GM21825 (cell line): ENCODE data around the gene STK32B.

Source experiments
- ATAC-seq: cut with Tn5 transposase; IDR thresholded peaks from one replicate; pipeline ENCODE4 v1.9.1; 2021; ENCODE audit warnings: mild to moderate bottlenecking, moderate library complexity; ENCODE audit not compliant: unreplicated experiment

STK32B gene

DNA sequence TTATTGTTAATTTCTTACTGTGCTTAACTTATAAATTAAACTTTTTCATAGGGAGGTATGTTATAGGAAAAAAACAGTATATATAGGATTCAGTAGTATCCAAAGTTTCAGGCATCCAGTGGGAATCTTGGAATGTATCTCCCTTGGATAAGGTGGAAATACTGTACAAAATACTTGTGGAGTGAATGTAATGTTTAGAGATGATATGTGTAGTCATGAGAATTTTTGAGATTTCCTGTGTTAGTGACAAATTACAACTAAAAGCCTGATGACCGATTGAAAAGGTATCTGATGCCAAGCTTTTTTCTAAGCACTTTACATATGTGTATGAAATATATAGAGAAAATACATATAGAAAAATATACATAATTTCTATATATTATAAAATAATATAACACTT, 69.2 kb downstream of the STK32B start:
- no peak for ATAC-seq

DNA sequence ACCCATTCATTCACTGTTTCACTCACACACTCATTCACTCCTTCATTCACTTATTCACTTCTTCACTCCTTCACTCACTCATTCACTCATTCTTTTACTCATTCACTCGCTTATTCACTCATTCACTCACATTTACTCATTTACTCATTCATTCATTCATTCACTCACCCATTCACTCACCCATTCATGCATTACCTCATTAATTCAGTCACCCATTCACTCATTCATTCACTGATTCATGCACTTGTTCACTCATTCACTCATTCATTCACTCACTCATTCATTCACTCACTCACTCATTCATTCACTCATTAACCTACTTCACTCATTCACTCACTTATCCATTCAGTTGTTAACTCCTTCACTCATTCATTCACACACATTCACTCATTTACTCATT, 70.8 kb downstream of the STK32B start:
- ATAC-seq, result no peak

- no peak for ATAC-seq
Observed at GRCh38 chr4:5124876-5125275, 73.6 kb downstream of the STK32B start.

GRCh38 chr4:5125321-5125720, 74.0 kb downstream of the STK32B start:
- ATAC-seq, result no peak

DNA sequence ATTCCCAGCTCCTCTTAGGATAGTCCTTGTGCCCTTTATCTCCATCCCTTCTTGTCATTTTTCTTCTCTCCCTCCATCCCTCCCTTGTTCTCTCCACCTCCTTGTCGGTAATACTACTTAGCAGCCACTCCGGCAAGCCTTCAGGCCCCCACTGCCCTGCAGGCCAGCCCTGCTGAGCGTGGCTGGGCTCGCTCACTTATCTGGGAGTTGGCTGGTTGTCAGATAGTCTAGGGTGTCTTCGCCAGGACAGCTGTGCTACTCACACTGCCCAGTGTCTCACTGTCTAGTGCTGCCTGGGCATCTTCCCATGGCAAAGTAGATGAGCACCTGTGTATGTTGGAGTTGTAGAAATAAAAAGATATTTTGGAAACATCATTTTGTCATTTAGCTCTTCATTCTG, 75.0 kb downstream of the STK32B start:
- ATAC-seq, result no peak

DNA sequence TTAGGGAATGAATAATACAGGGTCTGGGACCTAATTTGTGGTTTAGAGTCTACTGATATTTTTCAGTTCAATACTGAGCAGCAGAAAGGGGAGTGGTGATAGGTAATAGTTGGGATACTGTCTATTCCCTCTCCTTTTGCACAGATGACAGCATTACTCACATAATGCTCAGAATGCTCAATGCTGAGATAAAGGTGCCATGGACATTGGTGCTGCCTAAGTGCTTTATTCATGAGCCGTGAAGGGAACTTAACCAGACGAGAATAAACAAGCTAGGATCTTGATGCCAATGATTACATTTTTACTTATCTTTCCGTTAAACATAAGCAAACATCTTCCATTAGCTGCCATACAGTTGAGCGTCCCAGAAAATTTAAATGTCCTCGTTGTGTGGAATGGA, 75.6 kb downstream of the STK32B start:
- no peak for ATAC-seq

DNA sequence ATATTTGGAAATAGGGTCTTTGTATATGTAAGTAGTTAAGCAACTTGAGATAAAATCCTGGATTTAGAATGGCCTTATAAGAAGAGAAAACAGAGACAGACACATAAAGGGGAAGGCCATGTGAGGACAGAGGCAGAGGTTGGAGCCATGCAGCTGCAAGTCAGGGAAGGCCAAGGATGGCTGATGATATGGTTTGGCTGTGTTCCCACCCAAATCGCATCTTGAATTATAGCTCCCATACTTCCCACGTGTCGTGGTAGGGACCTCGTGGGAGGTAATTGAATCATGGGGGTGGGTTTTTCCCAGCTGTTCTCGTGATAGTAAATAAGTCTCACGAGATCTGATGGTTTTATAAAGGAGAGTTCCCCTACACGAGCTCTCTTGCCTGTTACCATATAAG, 76.3 kb downstream of the STK32B start:
- ATAC-seq, result no peak

DNA sequence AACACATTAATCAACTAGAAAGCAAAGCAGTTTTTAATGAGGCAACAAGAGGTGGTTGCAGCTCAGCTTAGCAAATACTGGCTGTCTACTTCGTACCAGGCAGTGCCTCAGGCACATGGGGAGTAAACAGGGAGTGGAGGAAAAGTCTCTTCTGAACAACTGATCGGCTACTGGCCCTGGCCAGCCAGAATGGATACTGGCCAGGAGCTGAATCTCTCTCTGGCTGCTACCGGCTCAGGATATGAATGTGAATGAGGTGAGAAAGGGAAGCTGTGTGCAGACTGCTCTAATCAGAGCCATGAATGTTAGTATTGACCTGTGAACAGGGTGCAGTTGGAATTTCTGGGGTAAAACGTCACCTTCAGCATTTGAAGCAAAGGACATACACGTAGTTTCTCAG, 77.3 kb downstream of the STK32B start:
- ATAC-seq, result no peak

- no peak for ATAC-seq
Observed at GRCh38 chr4:5133201-5133600, 81.9 kb downstream of the STK32B start.

GRCh38 chr4:5133933-5134594, 82.8 kb downstream of the STK32B start:
- ATAC-seq, result no peak

DNA sequence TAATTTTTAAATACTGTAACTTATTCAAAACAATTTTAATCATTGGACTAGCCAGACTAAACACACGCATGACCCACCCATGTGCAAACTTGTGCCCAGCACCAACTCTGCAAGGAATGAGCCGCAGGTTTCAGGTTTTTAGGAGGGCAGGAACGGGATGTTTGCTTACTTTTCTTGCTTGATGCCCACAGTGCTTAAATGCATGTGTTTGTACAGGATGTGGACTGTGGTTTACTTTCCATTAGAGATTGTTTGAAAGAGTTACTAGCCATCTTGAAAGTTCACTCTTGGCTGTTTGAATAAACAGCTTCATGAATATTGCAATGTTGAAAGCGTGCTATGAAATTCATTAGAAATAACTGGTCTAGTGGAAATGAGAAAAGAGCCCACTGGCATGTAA, 83.3 kb downstream of the STK32B start:
- ATAC-seq, result no peak

DNA sequence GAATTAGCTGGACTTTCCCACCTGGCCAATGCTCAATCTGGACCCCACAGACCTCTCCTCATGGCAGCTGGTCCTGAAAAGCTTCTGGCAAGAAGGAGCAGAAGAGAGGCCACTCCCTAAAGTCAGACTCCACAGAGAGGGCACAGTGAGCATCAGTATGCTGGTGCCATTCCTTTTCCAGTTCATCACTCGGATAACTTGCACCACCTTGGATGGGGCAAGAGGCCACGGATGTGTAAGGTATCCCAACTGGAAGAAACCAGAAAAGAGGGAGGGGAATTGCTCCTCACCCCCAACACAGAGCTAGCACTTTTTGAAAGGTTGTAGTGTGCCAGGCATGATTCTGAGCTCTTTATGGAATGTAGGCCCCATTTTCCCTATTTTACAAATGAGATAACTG, 85.9 kb downstream of the STK32B start:
- ATAC-seq, result no peak

GRCh38 chr4:5137927-5138326, 86.6 kb downstream of the STK32B start:
- ATAC-seq, result no peak

- ATAC-seq, result no peak
Observed at GRCh38 chr4:5138389-5138788, 87.1 kb downstream of the STK32B start.

DNA sequence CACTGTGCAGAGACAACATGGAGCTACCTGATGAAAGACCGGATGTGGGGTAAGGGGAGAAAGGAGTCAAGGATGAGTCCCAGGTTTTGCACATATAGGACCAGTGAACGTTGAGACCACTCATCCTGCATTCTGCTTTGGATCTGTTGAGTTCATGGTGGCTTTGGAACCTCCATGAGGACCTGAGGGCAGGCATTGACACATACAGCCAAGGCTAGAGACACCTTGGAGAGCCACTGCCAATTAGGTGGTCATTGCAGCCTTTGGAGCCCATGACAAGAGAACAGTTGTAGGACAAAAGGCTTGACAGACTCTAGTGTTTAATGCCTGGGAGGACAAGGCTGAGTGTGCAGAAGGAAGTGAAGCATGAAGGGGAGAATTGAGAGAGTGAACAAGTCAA, 87.9 kb downstream of the STK32B start:
- no peak for ATAC-seq

DNA sequence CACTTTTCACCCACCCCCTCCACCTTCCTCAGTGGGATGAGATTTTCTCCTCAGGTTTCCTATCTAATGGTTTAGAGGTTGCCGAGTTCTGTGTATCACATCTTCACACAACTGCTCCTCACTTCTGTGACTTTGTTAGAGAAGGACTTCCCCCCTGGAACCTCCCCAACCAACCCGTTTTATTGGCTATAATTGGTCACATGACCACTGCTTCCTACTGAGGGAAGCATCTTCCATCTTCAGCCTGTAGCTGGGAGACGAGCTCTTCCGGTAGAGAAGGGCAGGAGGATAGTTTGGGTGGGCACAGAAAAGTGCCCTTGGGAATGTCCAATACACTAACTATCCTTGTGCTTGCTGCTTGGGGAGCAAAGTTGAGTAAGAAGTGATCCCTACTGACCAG, 90.5 kb downstream of the STK32B start:
- ATAC-seq, result no peak

- no peak for ATAC-seq
Observed at GRCh38 chr4:5142726-5143125, 91.4 kb downstream of the STK32B start.

DNA sequence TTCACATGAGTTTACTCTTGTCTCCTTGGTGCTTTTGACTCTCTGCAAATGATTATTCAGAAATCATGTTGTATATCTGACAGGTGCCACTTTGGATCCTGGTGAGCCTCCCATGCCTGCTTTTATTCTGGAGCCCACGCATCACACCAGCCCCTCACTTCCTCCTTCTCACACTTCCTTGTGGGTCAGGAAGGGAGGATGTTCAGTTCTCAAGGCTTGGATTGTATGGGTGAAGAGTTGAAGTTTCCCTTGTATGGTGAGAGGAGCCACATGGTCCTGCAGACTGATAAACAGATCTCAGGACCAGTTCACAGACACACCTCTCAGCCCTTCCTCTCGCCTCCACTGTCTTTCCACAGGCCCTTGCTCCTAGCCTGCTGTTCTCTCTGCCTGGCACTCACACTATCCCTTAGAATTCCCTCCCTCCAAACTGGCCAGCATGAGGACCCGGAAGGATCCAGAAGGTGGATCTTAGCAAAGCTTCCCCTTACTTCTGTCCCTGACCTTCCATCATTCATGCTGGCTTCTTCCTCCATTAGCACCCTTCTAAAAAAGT, 92.1 kb downstream of the STK32B start:
- ATAC-seq, result no peak

GRCh38 chr4:5143940-5144339, 92.7 kb downstream of the STK32B start:
- no peak for ATAC-seq

GRCh38 chr4:5144384-5144783, 93.1 kb downstream of the STK32B start:
- no peak for ATAC-seq

- ATAC-seq, result no peak
Observed at GRCh38 chr4:5146248-5146647, 95.0 kb downstream of the STK32B start.

- no peak for ATAC-seq
Observed at GRCh38 chr4:5152521-5152920, 101.2 kb downstream of the STK32B start.

- no peak for ATAC-seq
Observed at GRCh38 chr4:5156682-5157081, 105.4 kb downstream of the STK32B start.
